Measurements from ENCODE around the gene TTC33.

DNA sequence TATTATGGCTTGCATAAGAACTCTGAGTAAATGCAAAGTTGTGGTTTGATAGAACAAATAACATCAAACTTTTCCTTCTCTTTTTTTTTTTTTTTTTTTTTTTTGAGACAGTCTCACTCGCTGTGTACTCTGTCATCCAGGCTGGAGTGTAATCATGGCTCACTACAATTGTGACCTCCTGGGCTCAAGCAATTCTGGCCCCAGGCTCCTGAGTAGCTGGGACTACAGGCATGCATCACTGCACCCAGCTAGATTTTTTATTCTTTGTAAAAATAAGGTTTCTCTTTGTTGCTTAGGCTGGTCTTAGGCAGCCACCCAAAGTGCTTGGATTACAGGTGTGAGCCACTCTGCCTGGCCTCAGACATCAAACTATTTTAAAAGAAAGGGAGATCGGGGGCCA, 95.0 kb downstream of the TTC33 start:
- no peak for TF ChIP-seq POLR2AphosphoS5 (IDR thresholded peaks at IDR 0.05; ENCODE audit: low read depth, low read length)
- no peak for TF ChIP-seq POLR2A (IDR thresholded peaks at IDR 0.05; ENCODE audit: low read depth, low read length)
- no peak for TF ChIP-seq PAX5 (IDR thresholded peaks at IDR 0.05; ENCODE audit: insufficient read depth, low read length, severe bottlenecking)

Measured in GM12891 (cell line).